Adipocyte (in vitro differentiated cells): Measurements from ENCODE around the gene SFSWAP.
"Not testable (repeated sequence)": the region's sequence is repeated elsewhere in the genome, so short reads cannot be mapped to it uniquely, and the experiment has no call there.

Experiments used
- DNase-seq: peaks from one replicate; pipeline ENCODE4 v3.0.0-alpha.2; 2015; ENCODE audit warnings: low read depth
- H3K27me3 ChIP-seq: replicated peaks from 2 replicates; pipeline ENCODE4 v1.7.0; 2013; ENCODE audit warnings: mild to moderate bottlenecking, low read length, moderate library complexity; ENCODE audit not compliant: control insufficient read depth, insufficient read depth
- H3K36me3 ChIP-seq: 2 replicates; pipeline ENCODE4 v1.7.0; 2013; ENCODE audit warnings: low read length, mild to moderate bottlenecking, moderate library complexity; ENCODE audit not compliant: control insufficient read depth, insufficient read depth, severe bottlenecking
- H3K4me1 ChIP-seq: 2 replicates; pipeline ENCODE4 v1.7.0; 2013; ENCODE audit warnings: mild to moderate bottlenecking, low read length, moderate library complexity; ENCODE audit not compliant: control insufficient read depth, insufficient read depth
- H3K4me3 ChIP-seq: 2 replicates; pipeline ENCODE4 v1.7.0; 2013; ENCODE audit warnings: mild to moderate bottlenecking, low read length, moderate library complexity
- H3K9ac ChIP-seq: 2 replicates; pipeline ENCODE4 v1.7.0; 2013; ENCODE audit warnings: mild to moderate bottlenecking, low read length, moderate library complexity
- H3K9me3 ChIP-seq: 2 replicates; pipeline ENCODE4 v1.7.0; 2013; ENCODE audit warnings: mild to moderate bottlenecking, low read length, moderate library complexity; ENCODE audit not compliant: control insufficient read depth

Gene SFSWAP

DNA sequence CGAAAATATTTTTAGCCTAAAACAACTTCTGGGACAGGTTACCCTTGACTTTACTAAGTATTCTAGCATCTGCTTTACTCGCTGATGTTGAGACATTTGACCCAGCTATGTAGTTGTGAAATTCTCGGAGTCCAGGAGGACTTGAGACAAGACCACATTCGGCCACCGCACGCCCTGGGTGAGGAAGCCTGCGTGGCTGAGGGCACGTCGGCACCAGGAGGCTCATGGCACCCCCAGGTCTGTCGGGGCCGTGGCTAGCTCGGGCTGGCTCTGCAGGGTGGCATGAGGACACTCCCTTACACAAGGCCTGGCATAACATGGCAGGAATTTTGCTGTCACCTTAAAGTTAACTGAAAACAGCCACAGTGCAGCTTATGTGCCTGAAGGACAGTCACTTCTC, 59.2 kb downstream of the SFSWAP start:
- Histone ChIP-seq H3K4me3 (no peak overlapping the region), H3K4me1 (no peaks in the 10 kb centered on the region), H3K27me3 (no peaks in the 10 kb centered on the region), H3K9me3 (no peaks in the 10 kb centered on the region), H3K9ac (no peak overlapping the region), H3K36me3 (peaks cover 89% of the 10 kb centered on the region)
- DNase-seq, result no peak

DNA sequence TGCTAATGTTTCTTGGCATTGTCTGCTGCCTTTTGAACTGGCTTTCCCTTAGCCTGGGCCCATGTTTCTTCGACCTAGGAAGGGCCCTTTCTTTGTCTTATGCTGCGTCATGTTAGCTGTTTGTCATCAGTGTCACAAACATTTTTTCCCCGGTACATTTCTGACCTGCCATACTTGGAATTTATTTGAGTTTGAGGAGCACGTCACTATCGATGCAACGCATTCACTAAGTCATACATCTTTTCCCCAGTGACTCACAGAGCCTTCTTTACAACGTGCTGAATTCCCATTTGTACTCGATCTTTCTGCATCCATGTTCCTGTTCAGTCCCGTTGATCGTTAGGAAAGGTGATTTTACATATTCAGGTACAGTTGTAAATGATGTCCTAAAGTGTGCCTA, 61.1 kb downstream of the SFSWAP start:
- H3K4me3 ChIP-seq, result no peak overlapping the region
- DNase-seq, result no peak
- H3K4me1 ChIP-seq, result no peaks in the 10 kb centered on the region
- no peaks in the 10 kb centered on the region for H3K9me3 ChIP-seq
- no peak overlapping the region for H3K9ac ChIP-seq
- no peaks in the 10 kb centered on the region for H3K27me3 ChIP-seq
- H3K36me3 ChIP-seq, result peaks cover 76% of the 10 kb centered on the region

DNA sequence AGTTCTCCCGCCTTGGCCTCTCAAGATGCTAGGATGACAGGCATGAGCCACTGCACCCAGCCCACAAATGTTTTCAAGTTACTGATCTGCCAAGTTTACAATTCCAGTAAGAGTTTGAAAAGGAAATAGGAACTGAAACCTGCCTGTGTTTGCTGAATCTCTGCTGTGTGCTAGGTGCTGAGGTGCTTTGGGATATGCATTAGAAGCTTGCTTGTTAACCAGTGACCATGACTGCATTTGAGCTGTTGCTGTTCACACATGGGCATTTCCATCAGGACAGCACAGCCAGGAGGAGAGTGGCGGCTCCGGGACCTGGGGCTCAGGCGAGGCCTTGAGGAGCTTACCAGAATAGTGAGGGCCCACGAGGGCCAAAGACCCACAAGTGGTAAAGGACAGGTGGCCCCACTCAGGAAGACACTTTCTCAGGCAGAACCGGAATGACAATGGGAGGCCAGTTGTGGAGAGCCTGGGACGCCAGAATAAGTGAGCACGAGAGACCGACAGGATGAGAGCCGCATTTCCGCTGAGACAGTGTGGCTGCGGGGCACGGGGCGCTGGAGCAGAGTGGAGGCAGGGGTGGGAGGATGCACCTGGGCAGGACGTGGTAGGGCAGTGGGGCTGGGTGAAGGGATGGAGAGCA, 62.8 kb downstream of the SFSWAP start:
- H3K9me3 ChIP-seq, result no peaks in the 10 kb centered on the region
- no peaks in the 10 kb centered on the region for H3K27me3 ChIP-seq
- H3K9ac ChIP-seq, result no peak overlapping the region
- peaks cover 72% of the 10 kb centered on the region for H3K36me3 ChIP-seq
- H3K4me3 ChIP-seq, result no peak overlapping the region
- H3K4me1 ChIP-seq, result no peaks in the 10 kb centered on the region
- no peak for DNase-seq

DNA sequence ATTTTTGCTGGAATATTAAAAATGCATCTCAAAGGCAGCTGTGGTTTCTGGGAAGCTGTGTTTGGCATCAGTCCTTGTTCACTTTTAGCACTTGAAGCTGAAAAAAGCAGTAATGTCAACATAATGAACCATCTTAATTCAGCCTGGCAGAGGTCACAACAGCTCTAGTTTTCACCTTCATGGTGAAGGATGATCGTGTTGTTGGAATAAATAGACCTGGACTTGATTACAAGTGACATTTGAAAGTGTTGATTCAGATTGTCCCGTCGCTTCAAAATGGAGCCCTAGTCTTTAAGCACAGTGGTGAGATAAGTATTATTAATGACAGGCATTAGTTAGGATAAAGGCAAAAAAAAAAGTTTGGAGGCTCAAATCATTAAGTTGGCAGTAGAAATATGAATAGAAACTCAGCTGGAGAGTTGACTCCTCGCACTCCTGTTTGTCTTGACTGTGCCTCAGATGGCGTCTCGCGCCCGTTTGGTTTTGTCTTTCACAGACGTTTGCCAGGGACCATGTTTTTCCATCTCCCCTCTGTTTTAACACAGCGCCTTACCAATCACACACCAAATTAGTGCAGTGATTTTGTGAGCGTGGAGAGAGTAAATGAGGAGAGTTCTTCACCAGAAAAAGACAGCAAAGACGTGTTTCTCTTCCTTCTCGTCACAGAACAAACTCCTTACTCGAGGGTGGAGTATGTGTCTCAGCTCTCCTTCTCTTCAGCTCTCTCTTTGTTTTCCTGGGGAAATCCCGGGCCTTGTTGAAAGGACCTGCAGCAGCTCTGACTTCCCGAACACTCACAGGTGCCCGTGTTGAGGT, 63.9 kb downstream of the SFSWAP start:
- DNase-seq, result no peak
- Histone ChIP-seq H3K27me3 (no peaks in the 10 kb centered on the region), H3K9me3 (no peaks in the 10 kb centered on the region), H3K9ac (no peak overlapping the region), H3K4me1 (no peaks in the 10 kb centered on the region), H3K4me3 (no peak overlapping the region), H3K36me3 (peaks cover 76% of the 10 kb centered on the region)

DNA sequence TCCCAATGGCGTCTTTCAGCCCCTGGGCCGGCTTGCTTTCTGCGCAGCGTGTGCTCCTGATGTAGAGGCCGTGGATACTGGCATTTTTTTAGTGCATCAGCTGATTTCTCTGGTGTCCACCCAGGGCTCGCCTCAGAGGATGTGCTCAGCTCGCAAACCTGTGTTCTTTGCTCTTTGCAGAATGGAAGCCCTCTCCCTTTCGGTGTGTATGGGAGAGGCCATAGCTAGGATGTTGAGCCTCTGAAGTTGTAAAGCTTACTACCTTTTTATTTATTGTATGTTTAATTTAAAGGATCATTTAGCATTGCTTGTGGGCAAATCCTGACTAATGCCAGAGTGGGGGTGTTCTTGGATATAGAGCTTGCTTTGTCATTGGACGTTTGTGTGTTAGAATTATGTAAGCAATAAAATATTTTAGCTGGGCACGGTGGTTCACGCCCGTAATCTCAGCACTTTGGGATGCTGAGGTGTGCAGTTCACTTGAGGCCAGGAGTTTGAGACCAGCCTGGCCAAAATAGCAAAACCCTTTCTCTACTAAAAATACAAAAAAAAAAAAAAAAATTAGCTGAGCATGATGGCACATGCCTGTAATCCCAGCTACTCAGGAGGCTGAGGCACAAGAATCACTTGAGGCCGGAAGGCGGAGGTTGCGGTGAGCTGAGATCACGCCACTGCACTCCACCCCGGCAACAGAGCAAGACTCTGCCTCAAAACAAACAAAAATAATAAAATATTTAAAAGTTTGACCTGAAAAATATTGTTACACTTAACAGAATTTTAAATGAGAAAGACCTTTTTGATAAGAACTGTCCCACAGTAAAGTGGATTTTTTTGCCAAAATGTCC, 64.7 kb downstream of the SFSWAP start:
- H3K4me1 ChIP-seq, result no peaks in the 10 kb centered on the region
- no peak for DNase-seq
- no peak overlapping the region for H3K9ac ChIP-seq
- H3K36me3 ChIP-seq, result peaks cover 76% of the 10 kb centered on the region
- H3K9me3 ChIP-seq, result no peaks in the 10 kb centered on the region
- H3K4me3 ChIP-seq, result no peak overlapping the region
- no peaks in the 10 kb centered on the region for H3K27me3 ChIP-seq

DNA sequence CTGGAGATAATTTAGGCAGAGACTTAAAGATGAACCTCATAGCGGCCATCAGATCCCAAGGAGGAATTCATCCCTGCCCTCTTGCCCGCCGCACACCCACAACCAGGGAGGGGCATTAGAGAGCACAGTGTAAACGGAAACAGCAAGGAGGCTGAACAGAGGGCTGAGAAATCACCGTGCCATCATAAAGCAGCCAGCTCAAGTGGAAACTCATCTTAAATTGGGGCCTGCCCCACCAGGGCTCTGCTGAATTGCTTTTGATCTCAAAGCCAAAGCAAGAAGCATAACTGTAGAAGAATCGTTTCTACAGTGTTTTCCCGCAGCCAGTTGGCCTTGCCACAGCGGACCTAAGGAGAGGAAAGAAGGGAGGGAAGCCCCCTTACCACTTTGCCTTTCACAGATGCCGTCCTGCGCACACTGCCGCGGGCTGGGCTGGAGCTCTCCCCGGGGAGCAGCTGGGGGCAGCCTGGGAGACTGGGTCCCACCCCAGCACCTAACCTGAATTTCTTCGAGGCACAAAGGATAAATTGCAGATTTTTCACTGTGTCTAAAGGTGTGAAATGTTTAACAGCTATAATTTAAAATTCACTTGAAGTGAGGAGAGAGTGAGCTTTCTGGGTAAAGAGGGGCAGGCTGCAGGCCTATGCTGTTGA, 65.5 kb downstream of the SFSWAP start:
- H3K36me3 ChIP-seq, result peaks cover 72% of the 10 kb centered on the region
- no peaks in the 10 kb centered on the region for H3K9me3 ChIP-seq
- no peak overlapping the region for H3K4me3 ChIP-seq
- no peak for DNase-seq
- H3K27me3 ChIP-seq, result no peaks in the 10 kb centered on the region
- H3K9ac ChIP-seq, result no peak overlapping the region
- H3K4me1 ChIP-seq, result no peaks in the 10 kb centered on the region

DNA sequence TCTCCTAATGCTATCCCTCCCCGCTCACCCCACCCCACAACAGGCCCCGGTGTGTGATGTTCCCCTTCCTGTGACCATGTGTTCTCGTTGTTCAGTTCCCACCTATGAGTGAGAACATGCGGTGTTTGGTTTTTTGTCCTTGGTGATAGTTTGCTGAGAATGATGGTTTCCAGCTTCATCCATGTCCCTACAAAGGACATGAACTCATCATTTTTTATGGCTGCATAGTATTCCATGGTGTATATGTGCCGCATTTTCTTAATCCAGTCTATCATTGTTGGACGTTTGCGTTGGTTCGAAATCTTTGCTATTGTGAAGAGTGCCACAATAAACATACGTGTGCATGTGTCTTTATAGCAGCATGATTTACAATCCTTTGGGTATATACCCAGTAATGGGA, 66.4 kb downstream of the SFSWAP start:
- not testable (repeated sequence) for H3K4me3 ChIP-seq, H3K9ac ChIP-seq, H3K27me3 ChIP-seq, H3K4me1 ChIP-seq, DNase-seq, H3K9me3 ChIP-seq
- H3K36me3 ChIP-seq, result peaks cover 72% of the 10 kb centered on the region

DNA sequence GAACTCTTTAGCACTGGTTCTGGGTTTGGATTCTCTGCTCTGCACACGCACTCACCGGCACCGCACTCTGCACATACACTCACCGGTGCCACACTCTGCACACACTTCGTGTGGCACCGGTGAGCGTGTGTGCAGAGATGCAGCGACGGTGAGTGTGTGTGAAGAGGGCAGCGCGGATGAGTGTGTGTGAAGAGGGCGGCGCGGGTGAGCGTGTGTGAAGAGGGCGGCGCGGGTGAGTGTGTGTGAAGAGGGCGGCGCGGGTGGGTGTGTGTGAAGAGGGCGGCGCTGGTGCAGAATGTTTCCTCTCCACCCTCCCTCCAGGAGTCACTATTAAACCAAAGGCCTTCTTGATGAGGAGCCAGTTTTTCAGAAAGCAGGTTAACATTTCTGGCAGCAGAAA, 68.1 kb downstream of the SFSWAP start:
- Histone ChIP-seq H3K9me3 (no peaks in the 10 kb centered on the region), H3K4me1 (peaks cover 3% of the 10 kb centered on the region), H3K4me3 (no peak overlapping the region), H3K9ac (no peak overlapping the region), H3K27me3 (no peaks in the 10 kb centered on the region), H3K36me3 (peaks cover 56% of the 10 kb centered on the region)
- no peak for DNase-seq

DNA sequence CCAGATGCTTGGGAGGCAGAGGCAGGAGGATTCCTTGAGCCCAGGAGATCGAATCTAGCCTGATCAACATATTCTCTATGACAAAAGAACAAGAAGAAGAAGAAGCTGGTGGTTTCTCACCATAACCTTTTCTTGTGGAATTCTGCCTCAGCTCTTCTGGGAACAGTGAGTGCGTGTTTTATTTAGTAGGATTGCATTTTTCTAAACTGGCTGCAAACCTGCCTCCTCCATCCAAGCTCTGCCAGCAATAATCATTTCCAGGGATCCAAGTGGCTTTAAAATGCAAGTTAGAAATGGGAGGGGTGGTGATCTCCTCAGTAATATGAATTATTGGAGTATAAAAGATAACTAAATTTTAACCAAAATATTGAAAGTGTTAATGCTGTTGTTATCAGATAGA, 71.2 kb downstream of the SFSWAP start:
- peaks cover 71% of the 10 kb centered on the region for H3K36me3 ChIP-seq

DNA sequence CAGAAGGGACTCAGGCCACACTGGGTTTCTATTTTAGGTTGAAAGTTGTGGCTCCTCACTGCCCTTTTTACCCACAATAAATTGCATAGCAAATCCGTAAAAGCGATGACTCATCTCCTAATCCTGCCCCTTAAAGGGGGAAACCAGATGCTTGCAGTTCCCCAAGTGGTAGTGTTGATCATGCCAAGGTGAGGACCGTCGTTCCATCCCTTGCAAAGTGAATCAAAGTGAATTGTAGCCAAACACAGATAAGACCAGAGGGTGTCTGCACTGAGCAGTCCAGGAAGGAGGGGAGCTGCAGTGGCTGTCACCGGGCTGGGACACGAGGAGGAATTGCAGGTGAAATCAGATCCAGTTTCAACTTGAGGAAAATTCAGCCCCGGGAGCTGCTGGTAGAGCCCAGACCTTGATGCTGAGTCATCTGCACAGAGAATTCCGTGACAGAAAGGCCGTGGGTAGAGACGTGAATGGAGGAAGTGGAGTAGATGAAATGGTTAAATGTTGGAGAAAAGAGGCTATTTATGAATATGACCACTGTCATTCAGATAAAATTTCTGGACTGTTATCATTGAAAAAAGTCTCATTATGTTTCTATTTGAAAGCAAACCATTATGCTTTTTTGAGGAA, 73.1 kb downstream of the SFSWAP start:
- peak overlapping the region; percentile 37 for H3K4me3 ChIP-seq
- no peaks in the 10 kb centered on the region for H3K9me3 ChIP-seq
- H3K9ac ChIP-seq, result no peak overlapping the region
- H3K36me3 ChIP-seq, result peaks cover 74% of the 10 kb centered on the region
- peaks cover 5% of the 10 kb centered on the region for H3K4me1 ChIP-seq
- no peaks in the 10 kb centered on the region for H3K27me3 ChIP-seq
- DNase-seq, result peak; percentile 91

More for the DNA sequence above, 71.2 kb downstream of the SFSWAP start:
- Histone ChIP-seq H3K27me3 (no peaks in the 10 kb centered on the region), H3K4me1 (peaks cover 5% of the 10 kb centered on the region), H3K9ac (no peak overlapping the region), H3K9me3 (no peaks in the 10 kb centered on the region), H3K4me3 (no peak overlapping the region)
- DNase-seq, result no peak
